HG03097 (cell line): ENCODE measurements around the gene RPL39L.
"Not testable (repeated sequence)": the region's sequence is repeated elsewhere in the genome, so short reads cannot be mapped to it uniquely, and the experiment has no call there.

Experiments used
- ATAC-seq: cut with Tn5 transposase; IDR thresholded peaks from one replicate; pipeline ENCODE4 v1.9.1; 2021; ENCODE audit not compliant: unreplicated experiment, low FRiP score

Gene RPL39L

DNA sequence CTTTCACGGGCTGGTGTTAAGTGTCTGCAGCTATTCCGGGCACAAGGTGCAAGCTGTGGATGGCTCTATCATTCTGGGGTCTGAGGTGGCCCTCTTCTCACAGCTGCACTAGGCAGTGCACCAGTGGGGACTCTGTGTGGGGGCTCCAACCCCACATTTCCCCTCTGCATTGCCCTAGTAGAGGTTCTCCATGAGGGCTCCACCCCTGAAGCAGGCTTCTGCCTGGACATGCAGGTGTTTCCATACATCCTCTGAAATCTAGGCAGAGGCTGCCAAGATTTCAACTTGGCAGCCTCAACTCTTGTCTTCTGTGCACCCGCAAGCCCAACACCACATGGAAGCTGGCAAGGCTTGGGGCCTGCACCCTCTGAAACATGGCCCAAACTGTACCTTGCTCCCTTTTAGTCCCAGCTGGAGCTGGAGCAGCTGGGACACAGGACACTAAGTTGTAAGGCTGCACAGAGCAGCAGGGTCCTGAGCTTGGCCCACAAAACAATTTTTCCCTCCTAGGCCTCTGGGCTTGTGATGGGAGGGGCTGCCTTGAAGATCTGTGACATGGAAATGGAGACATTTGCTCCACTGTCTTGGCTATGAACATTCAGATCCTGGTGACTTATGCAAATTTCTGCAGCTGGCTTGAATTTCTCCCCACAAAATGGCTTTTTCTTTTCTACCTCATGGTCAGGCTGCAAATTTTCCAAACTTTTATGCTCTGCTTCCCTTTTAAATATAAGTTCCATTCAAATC lies 6.0 kb upstream of the RPL39L start:
- ATAC-seq, result no peak

DNA sequence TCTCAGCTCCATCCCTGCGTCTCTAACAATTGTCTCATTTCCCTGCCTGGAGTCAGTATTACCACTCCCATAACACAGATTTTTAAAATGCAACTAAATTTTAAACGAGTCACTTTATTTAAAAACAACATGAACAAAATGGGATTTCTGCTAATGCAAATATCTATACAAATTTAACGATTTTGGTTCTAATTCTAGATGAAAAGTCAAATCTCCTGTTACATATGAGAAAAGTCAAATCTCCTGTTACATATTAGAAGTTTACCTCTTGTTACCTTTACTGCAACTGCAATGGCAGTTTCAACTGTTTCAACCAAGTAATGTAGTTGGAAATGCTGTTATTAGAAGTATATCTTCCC lies 578 bp upstream of the RPL39L start:
- ATAC-seq, result no peak

DNA sequence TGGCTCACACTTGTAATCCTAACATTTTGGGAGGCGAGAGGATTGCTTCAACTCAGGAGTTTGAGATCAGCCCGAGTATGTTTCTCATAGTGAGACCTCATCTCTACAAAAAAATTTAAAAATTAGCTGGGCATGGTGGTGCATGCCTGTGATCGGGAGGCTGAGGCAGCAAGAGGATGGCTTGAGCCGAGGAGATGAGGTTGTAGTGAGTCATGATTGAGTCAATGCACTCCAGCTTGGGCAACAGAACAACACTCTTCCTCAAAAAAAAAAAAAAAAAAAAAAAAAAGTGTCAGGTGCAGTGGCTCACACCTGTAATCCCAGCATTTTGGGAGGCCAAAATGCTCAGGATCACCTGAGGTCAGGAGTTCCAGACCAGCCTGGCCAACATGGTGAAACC lies 2.4 kb downstream of the RPL39L start:
- ATAC-seq, result no peak

DNA sequence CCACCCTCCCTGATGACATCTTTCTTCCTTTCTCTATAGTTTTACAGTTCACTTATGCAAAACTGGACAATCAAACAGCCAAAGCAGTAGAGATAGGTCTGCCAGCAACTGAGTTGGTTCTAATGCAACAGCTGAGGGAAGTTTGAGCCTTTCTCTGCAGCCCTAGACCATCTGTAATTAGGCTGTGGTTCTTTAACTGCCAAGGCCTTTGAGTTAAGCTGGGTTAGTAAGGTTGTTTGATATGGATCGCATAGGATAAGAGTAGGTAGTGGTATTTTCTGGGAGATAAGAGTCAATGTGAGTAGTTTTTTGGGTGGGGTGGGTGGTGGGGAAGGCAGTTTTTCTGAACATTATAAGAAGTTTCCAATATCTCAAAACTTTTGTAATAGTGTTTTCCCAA lies 3.0 kb downstream of the RPL39L start:
- no peak for ATAC-seq

DNA sequence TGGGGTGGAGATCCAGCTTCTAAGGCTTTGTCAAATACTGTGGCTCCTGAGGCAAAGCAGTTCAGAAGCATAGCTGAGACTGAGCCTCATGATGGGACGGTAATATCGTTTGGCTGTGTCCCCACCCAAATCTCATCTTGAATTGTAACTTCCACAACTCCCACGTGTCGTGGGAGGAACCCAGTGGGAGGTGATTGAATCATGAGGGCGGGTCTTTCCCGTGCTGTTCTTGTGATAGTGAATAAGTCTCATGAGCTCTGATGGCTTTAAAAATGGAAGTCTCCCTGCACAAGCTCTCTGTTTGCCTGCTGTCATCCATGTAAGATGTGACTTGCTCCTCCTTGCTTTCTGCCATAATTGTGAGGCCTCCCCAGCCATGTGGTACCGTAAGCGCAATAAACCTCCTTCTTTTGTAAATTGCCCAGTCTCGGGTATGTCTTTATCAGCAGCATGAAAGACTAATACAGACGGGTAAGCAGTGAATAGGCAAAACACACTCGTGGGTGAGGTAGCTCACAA lies 4.1 kb downstream of the RPL39L start:
- ATAC-seq, result not testable (repeated sequence)

DNA sequence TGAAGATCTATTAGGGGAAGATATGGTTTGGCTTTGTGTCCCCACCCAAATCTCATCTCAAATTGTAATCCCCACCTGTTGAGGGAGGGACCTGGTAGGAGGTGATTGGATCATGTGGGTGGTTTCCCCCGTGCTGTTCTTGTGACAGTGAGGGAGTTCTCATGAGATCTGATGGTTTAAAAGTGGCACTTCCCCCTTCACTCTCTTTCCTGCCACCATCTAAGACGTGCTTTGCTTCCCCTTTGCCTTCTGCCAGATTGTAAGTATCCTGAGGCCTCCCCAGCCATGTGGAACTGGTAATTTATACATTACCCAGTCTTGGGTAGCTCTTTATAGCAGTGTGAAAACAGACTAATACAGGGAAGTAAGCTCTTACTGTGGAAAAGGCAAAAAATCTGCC lies 6.1 kb downstream of the RPL39L start:
- ATAC-seq, result not testable (repeated sequence)

DNA sequence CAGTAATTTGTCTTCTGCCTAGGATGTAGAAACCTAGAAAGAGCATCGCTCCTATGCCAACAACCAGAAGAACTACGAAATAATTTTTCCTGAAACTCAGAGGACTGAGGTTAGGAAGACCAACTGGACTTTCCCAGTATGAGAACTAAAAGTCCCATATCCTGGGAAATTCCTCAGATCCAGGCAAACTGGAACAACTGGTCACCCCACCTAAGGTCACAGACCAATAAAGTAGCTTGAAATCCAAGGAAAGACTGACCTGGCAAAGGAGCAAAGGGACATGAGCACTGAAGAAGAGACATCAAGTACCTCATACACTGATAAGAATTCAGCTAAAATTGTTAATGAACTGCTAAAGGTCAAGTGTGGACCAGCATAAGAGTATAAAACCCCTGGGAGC lies 6.6 kb downstream of the RPL39L start:
- no peak for ATAC-seq

DNA sequence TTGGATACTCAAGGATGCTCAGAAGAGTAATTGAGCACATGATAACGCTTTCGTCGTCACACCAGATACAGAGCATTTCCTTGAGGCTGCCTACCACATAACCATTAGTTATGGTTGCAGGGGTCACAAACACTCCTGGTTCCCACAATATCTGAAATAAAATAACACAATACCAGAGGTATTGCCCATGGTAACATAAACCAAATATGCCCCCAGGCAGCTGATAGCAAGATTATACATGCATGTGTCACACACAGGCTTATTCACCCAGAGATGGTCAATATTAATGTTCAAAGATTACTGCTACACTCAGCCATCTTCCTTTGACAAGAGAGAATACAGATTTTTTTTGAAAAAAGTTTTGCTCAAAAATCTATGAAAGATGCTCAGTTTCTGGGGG lies 7.3 kb downstream of the RPL39L start:
- no peak for ATAC-seq

DNA sequence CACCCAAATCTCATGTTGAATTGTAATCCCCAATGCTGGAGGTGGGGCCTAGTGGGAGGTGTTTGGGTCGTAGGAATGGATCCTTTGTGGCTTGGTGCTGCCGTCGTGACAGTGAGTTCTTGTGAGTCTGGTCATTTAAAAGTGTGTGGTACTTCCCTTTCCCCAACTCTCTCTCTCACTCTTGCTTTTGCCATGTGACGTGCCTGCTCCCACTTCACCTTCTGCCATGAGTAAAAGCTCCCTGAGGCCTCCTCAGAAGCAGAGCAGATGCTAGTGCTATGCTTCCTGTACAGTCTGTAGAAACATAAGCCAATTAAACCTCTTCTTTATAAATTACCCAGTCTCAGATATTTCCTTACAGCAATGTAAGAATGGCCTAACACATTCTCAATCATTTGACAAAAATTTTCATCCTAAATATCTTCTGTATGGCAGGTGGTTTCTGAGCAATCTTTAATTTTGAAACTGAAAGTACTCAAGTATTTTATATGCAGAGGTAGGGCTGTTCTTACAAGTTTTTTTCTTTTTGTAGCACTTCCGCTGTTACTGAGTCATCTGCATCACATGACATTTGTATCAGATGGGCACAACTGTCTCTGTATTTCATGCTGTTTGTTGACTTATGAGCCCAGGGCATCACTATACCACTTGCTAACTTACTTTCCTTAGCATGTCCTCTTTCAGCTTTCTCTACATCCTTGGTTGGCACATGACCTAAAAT lies 8.8 kb downstream of the RPL39L start:
- ATAC-seq, result peak; percentile 64

DNA sequence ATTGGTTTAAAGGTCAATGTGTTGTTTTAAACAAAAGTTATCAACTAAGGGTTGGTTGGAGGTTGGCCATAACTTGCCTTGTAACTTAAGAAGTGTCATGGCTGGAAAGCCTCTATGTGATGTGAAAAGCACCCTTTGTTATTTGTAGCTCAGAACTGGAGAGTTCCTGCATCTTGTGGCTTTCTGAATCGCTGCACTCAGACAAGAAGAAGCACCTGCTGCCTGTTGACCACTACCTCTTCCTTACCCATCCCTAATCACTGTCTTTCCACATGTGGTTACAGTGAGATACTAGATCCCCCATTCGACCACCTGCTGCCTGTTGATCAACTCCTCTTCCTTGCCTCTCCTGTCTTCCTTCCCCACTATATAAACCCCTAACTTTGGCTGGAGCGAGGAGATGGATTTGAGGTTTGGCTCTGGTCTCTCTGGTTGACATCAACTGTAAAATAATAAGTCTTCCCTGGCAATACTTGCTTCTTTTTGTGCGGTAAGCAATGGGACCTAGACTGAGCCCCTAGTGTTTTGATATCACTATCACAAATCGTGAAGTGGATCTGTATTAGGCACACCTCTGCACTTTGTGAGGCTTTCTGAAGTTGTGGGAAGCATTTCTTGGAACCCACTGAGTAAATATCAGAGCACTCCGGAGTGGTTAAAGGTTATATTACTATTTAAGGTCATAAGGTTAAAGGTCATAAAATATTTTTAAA lies 13.8 kb downstream of the RPL39L start:
- peak; percentile 61 for ATAC-seq

DNA sequence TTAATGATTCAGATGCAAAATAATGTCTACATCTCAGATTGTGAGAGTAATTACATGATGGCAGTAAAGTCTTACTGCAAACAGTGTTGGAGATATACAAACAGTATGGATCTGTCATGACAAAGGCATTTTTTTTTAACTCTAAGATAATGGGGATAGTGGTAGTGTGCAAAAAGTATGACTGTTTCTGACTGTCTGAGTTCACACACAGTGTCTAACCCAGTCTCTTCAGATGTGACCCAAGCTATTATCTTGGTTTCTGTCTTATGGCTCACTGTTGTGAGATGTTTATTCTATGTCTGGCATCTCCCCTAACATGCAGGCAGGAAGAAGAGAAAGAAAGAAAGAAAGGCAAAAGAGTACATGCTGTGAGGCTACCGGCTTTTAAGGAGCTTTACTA lies 17.0 kb downstream of the RPL39L start:
- no peak for ATAC-seq

DNA sequence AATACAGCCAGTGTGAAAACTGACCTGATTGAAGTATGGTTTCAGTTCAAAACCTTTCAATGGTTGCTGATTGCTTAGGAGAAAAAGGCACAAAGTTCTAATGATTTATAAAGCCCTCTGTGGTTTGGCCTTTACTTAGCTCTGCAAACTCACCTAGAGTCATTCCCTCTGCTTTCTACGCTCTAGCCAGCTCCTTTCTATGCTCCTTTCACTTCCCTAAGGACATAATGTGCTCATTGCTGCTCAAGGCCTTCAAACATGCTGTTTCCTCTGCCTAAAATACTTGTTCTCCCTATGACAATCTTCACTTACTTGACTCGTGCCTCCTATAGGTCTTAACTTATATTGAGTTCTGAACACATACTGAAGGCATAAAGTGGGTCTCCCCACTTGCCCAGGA lies 19.0 kb downstream of the RPL39L start:
- no peak for ATAC-seq

DNA sequence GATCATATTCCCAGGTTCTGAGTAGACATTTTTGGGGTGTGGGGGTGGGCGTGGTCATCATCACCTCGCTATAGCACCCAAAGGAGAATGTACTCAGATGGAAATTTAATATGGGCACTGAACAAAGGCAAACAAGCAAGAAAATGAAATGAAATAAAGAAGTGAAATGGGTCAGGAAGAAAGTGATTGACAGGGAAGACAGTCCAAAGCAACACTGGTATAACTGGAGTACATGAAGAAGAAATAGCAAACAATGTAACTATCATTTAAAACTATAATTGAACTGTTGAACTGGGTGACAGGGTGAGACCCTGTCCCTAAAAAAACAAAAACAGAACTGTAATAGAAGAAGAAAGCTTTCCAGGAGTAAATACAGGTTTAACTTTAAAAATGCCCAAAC lies 24.8 kb downstream of the RPL39L start:
- no peak for ATAC-seq

DNA sequence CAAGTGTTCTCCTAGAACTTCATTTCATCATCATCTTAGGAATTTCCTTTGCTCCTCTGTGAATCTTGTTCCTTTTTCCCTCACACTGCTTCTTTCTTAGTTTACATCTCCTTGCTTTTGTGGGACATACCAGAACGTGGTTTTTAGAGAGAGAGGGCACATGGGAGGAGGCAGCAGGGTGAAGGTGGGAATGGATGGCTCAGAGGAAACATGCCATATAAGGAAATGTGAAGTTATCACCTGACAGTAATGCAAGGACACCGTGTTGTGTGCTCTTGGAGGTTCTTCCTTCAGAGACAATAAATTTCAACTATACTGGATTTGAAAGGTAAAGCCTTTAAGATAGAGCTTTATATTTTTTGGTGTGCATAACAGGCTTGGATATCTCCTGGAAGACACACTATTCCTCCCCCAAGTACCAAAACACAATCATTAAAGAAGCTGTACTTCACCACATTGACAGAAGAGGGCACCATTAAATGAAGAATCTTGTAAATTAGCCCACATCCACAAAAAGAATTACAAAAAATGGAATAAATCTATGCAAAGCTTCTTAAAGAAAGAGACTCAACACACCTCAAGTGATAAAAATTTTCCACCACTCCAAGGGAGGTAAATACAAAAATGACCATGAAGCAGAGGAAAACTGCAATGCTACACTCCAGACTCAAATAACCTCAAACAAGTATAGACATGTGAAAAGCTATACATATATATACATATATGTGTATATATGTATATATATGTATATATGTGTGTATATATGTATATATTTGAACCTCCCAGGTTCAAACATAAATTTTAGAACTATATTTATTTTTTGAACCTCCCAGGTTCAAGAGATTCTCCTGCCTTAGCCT lies 26.1 kb downstream of the RPL39L start:
- no peak for ATAC-seq

DNA sequence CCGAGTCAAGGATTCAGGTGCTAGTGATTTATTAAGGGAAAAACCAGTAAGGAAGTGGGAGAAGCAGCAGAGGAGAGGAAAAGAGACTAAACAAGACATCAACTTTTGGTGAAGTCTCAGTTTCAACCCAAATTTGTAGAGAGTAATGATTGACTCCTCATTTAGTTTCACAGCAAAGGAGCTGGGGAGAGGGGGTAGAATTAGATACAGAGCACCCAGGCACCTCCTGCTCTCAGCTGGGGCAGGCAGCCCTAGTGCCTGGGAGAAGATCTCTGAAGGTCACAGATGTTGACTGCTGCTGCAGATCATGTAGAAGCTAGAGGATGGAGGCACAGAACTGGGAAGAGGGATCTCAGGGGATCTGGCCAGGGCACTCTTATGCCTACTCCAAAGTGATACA lies 29.1 kb downstream of the RPL39L start:
- ATAC-seq, result no peak

DNA sequence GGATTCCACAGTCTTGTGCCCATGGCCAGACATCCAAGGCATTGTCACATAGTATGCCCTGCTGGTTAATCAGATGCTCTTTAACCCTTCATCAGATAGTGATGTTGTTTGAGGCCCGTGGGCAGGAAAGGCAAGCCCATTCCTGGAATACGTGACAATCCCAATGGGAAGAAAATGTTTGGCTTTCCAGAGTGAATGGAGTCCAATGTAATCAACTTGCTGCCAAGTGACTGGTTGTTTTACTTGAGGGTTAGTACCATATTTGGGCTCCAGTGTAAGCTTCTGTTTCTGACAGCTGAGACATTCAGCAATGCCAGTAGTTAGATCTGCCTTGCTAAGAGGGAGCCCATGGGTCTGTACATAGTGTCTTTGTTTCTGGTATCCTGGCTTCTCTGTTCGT lies 31.3 kb downstream of the RPL39L start:
- ATAC-seq, result no peak

DNA sequence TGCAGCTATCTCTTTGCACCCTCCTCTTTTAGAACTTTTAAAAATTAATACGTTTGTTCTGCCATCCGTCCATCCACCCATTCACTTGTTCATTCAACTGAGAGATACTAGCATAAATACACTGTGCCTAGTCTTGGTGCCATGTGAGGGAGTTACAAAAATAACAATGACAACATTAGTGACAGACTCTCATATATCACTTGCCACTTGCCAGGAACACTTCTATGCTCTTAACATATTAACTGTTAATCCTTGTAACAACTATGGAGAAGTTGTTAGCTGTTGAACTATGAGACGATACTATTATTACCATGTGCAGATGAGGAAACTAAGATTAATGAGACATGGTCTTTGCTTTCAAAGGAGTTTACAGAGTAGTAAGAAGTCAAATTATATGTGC lies 33.6 kb downstream of the RPL39L start:
- ATAC-seq, result no peak

DNA sequence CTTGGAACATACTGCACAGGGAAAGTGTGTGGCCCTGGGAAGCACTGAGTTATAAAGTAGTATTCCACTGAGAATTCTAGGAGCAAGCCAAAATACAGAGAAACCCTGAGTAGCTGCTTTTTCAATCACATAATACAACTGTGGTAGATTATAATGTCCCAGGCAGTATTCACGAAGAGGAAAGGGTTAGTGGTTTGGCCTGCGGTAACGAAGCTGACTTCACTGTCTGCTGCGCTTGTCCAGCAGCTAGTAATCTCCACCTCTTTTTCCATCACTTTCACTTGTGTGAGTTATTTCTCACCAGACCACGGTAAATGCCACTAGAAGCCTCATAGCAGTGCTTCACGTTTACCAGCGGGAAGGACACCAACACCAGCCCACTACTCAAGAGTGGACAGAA lies 34.4 kb downstream of the RPL39L start:
- no peak for ATAC-seq

DNA sequence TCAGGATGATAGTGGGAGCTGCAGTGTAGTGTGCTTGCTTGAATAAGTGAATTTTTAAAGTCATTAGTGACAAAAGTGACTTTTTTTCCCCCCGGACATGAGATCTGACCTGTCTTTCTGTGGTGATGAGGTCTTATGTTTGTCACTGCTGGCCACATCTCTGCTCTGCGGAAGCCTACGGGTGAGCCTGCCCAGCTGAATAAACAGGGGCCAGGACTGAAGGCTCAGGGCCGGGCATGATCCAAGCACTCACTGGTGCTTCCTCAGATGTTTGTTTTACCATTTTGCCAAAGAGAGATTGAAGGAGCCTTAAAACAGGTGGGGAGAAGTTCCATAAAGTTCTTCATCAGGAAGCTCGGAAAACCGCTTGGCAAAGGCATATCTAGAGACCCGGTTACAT lies 35.0 kb downstream of the RPL39L start:
- ATAC-seq, result no peak

DNA sequence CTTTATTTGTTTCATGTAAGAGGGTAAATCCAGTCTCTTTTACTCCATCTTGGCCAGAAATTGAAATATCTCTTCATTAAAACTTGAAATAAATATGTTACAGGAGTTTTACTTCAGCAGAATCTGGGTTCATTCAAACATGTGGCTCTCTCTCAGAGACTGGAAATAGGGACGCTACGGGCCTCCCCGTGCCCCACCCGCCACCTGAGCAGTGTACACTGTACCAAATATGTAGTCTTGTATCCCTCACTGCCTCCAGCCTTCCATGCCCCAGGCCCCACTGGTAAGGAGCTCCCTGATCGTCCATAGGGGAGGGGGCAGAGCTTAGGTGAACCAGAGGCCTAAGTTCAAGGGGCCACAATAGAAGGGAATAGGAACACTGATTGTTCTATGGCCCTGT lies 36.0 kb downstream of the RPL39L start:
- no peak for ATAC-seq
